ENCODE measurements around the gene NAALADL1.
A peak's percentile ranks its signal among the peaks of the same experiment; 100 is the strongest.
"Not testable (repeated sequence)": the region's sequence is repeated elsewhere in the genome, so short reads cannot be mapped to it uniquely, and the experiment has no call there.

The NAALADL1 gene

GRCh38 chr11:65045728-65046127 lies 12.6 kb downstream of the NAALADL1 start:
- DNase-seq, result no peak

DNA sequence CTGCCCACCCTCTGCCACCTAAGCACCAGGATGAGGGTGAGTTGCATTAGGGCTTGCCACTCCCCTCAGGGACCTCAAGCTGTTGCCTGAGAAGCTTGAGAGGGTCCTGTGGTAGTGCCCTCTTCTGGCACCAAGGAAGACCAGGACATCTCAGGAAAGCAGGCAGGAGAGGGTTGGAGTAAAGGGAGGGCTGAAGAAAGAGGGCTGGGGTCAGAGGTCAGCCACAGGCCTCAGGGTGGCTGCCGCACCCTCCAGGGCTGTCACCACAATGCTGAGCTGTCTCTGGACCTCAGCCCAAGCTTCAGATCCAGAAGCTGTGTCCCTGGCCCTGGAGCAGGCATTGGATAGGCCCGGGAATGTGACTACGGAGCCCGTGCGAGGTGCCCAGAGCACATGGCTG lies 13.3 kb downstream of the NAALADL1 start:
- no peak for DNase-seq

GRCh38 chr11:65043881-65044501 lies 14.4 kb downstream of the NAALADL1 start:
- DNase-seq, result no peak

GRCh38 chr11:65042891-65043290 lies 15.5 kb downstream of the NAALADL1 start:
- DNase-seq, result no peak

GRCh38 chr11:65040847-65041622 lies 17.3 kb downstream of the NAALADL1 start, which contains the start of gene SAC3D1:
SAC3D1 (plus strand) TSS chr11:65041210; CDS start chr11:65041293, 83 bp downstream.
- peak; percentile 89 for DNase-seq

DNA sequence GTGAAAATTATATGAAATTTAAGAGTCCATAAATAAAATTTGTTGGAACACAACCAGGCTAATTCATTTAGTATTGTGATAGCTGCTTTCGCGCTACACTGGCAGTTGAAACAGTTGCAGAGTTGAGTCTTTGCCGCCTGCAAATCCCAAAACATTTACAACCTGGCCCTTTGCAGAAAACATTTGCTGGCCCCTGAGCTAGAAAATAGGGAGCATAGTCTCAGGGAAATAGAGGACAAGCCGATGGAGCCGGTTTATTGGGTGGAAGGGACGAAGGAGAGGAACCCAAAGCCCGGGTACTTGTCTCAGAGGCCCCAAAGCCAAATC lies 17.9 kb downstream of the NAALADL1 start:
- DNase-seq, result no peak

- DNase-seq, result no peak
These were observed 21.4 kb downstream of the NAALADL1 start for GRCh38 chr11:65036931-65037330.

DNA sequence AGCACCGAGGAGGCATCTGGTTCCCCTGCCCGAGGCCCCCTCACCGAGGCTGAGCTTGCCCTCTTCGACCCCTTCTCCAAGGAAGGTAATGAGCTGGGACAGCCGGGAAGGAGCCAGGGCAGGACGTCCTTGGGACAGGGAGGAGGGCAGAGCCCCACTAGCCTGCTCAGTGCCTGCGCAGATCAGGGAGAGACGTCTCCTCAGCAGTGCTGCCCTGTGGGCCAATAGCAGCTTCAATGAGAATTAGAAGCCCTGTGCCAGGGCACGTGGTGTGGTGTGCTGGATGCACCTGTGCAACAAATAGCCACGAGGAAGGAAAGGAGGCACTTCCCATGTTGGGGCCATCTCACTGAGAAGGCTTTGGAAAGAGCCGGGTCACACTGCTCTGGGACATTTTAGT lies 22.8 kb downstream of the NAALADL1 start:
- DNase-seq, result no peak

DNA sequence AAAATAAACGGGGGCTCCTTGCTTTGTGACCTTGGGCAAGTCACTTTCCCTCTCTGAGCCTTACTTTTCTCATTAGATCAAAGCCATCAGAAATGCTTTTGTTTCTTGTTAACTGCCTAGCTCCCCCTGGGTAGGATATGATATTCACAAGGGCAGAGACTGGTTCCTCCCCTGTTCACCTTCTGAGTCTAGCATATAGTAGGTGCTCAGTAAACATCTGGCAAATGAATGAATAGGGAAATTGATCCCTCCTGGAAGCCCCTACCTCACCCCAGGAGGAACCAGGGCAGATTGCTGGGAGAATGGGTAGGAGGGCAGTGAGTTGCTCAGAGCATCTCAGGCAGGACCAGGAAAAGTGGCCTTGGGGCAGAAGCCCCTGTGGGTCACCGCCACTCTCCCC lies 23.9 kb downstream of the NAALADL1 start:
- DNase-seq, result no peak

DNA sequence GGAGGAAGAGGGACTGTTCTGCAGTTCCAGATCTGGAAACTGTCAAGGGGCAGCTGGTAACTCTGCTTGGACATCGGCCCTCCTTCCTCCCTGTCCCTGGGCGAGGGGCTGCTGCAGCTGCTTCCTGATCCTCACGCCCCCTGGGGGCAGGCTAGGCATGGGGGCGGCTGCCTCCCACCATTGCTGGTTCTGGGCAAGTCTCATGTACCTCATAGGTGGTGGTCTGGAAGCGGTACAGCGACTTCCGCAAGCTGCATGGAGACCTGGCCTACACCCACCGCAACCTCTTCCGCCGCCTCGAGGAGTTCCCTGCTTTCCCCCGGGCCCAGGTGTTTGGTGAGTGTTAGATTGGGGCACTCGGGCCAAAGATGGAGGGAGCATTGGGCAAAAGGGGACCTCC lies 26.1 kb downstream of the NAALADL1 start:
- DNase-seq, result no peak

DNA sequence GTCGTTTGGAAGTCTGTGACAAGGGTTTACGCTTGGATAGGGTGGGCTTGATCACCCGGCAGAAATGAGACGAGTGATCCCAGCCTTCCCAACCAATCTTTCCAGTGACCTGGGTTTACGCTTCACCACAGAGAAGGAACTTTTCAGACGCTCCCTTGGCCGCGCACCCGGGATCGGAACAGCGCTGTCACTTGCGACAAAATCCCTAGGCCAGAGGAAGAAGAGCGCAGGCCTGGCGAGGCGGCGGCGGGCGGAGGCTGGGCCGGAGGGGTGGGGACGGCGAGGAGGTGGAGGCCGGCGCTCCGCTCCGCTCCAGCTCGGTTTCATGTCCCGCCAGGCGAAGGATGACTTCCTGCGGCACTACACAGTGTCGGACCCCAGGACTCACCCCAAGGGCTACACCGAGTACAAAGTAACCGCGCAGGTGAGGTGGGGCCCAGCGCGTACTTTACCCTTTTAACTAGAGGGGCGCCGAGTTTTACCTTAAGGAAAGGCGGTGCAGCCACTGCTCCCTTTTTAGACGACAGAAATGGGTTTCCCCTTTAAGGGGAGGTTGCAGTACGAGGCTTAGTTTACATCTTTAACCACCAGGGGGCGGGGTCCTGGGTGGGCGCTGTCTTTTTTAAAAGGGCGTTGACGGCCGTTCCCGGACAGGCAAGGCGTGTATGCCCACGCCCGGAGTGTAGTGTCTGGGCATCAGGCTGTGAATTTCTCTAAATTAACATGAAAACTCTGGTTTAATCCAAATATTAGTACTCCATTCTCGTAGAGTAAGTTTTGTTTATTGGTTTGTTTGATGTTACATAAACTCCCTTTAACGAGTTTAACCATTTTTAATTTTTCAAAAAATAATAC lies 30.9 kb downstream of the NAALADL1 start, which contains the start of gene SNX15:
Gene SNX15 (plus strand): TSS at position 227 of the 855 bp plus-strand sequence. CDS start 99 bp downstream, at position 326.
- DNase-seq, result peak; percentile 87

- no peak for DNase-seq
These were observed 31.5 kb downstream of the NAALADL1 start for GRCh38 chr11:65026810-65027209.

DNA sequence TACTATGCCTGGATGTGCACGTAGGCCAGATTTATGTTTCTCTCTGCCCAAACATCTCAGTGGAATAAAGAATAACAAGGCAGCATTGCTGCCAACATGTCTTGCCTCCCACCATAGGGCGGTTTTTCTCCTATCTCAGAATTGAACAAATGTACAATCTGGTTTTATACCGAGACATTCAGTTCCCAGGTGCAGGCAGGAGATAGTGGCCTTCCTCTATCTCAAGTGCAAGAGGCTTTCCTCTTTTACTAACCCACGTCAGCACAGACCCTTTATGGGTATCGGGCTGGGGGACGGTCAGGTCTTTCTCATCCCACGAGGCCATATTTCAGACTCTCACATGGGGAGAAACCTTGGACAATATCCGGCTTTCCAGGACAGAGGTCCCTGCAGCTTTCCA lies 34.9 kb downstream of the NAALADL1 start:
- not testable (repeated sequence) for DNase-seq

GRCh38 chr11:65021509-65021908 lies 36.8 kb downstream of the NAALADL1 start:
- DNase-seq, result no peak

GRCh38 chr11:65021003-65021402 lies 37.4 kb downstream of the NAALADL1 start:
- DNase-seq, result no peak

DNA sequence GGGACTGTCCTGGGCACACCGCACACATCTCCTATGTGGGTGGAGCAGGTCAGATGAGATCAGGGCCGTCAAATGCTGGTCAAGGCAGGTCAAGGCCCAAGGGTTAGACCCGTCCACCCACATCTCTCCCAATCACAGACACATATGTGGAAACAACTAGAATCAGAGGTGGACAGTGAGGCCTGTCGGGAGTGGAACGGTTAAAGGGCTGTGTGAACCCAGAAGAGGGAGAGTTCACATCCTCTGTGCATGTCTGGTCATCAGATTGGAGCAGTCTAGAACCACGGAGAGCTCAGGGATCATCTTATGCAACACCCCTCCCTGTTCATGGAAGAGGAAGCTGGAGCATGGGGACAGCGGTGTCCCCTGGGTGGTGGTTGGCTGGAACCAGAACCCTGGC lies 38.5 kb downstream of the NAALADL1 start:
- DNase-seq, result no peak

DNA sequence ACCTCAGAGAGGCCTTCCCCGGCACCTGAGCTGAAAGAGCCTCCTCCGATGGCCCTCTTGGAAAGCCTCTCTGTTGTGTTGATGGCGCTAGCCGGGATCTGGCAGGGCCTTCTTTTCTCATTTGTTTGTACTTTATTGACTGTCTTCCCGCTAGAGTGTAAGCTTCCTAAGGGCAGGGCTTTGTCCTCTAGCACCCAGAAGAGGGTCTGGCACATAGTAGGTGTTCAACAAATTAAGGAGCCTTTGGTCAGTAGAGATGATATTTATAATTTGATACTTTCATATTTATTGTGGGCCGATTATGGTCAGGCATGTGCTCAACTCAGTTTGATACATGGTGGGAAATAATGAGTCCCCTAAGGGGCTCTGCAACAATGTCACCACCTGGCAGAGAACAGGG lies 40.4 kb downstream of the NAALADL1 start:
- DNase-seq, result no peak

DNA sequence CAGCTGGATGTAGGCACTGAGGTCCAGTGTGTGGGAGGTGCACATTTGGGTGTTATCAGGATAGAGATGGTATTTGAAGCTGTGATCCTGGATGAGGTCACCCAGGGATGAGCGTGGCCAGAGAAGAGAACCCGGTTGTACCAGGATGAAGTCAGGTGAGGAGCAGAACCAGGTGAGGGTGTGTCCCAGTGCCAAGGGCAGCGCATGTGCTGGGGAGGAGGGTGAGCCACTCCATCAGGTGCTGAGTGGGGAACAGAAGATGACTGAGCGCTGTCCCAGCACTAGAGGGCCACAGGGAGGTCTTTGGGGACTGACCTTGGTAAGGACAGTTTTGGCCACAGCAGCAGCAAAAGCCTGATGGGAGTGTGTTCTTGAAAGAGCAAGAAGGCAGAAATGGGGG lies 41.6 kb downstream of the NAALADL1 start:
- no peak for DNase-seq

- DNase-seq, result no peak
These were observed 43.6 kb downstream of the NAALADL1 start for GRCh38 chr11:65014726-65015227.

DNA sequence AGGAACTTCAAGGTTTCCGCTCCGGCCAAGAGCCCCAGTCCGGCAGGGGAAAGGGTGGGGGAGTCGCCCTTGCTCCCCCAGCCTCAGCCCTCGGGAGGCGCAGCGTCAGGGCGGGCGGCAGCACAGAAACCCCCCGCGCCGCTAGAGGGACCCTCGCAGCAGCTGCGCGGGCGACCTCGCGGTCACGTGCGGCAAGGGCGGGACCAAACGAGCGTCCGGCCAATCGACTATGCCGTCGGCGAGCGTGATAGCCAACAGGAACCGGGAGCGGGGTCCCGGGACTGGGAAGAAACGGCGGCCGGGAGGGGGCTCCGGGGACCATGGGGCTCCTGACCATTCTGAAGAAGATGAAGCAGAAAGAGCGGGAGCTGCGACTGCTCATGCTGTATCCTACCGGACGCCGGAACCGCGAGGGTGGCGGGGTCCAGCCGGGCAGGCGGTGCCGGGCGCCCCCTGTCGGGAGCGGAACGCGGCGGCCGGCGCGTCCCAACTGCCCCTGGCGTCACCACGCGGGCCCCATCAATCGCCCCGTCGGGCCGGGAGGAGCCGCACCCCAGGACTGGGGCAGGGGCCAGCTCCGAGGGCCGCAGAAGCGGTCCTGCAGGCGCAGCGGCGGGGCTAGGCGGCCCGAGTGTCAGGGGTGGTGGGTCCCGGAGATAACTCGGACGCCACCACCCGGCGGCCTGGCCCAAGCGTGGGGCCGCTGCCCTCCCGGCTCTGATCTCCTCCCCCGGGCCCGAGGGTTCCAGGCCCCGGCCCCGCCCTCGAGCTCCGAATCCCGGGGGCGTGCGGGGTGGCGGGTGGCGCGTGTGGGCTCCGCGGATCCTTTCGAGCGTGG lies 44.2 kb downstream of the NAALADL1 start, which contains the start of gene ARL2:
Gene ARL2 (plus strand): TSS at position 273 of the 838 bp plus-strand sequence. CDS start 48 bp downstream, at position 321.
- DNase-seq, result peak; percentile 62

DNA sequence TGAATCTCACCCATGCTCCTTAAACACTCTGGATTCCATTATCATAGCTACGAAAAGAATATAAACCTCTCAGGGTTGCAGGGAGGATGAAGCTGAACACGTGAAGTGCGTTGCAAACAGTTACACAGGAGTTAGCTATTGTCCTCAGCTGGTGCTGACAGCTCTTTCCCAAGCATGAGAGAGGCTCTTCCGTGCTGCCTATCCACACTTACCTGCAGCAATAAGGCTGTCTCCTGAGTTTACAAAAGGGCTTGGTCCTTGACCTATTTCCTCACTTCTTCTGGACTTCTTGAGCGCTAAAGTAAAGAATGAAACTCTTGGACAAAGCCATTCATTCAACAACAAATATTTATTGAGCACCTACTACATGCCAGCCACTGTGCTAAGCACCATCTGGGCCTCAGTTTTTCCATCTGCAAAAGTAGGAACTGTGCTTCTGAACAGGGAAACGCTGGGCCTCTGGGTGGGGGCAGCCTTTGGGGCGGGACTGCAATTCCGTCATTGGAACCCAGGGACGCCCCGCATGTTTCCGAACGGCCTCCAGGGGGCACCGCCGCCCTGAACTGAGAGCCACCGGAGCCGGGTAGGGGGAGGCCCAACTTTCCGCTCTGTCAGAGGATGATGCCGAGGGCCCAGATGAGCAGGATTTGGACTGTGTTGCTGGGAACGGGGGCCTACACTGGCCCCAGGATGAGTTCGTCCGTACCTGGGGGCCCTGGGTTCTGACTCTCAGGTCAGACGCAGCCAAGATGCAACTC lies 45.0 kb downstream of the NAALADL1 start:
- DNase-seq, result peak; percentile 64
